ENCODE measurements around the gene HMGCS1.

HMGCS1 gene

DNA sequence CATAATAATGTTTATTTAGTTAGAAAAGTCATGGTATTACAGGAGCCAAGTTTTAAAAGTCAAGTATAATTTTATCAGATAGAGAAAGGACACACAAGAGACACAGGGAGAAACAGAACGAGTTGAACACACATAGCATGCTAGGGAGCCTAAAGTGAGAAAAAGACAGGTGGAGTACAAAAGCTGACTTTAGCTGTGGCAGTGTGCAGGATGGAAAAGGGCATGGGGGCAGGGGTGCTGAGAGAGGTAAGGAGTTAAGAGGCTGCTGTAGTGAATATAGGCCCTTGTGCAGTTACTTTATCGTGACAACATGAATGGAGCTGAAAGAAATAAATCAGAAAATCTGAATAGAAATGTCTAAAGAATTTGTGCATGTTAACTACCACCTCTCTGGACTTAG lies 18.0 kb downstream of the HMGCS1 start:
- TF ChIP-seq, protein P1, sequence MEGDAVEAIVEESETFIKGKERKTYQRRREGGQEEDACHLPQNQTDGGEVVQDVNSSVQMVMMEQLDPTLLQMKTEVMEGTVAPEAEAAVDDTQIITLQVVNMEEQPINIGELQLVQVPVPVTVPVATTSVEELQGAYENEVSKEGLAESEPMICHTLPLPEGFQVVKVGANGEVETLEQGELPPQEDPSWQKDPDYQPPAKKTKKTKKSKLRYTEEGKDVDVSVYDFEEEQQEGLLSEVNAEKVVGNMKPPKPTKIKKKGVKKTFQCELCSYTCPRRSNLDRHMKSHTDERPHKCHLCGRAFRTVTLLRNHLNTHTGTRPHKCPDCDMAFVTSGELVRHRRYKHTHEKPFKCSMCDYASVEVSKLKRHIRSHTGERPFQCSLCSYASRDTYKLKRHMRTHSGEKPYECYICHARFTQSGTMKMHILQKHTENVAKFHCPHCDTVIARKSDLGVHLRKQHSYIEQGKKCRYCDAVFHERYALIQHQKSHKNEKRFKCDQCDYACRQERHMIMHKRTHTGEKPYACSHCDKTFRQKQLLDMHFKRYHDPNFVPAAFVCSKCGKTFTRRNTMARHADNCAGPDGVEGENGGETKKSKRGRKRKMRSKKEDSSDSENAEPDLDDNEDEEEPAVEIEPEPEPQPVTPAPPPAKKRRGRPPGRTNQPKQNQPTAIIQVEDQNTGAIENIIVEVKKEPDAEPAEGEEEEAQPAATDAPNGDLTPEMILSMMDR (IDR thresholded peaks at IDR 0.05): no peak
- no peak for TF ChIP-seq ZFX (IDR thresholded peaks at IDR 0.05; ENCODE audit: borderline replicate concordance)
- no peak overlapping the region for H3K27ac ChIP-seq

DNA sequence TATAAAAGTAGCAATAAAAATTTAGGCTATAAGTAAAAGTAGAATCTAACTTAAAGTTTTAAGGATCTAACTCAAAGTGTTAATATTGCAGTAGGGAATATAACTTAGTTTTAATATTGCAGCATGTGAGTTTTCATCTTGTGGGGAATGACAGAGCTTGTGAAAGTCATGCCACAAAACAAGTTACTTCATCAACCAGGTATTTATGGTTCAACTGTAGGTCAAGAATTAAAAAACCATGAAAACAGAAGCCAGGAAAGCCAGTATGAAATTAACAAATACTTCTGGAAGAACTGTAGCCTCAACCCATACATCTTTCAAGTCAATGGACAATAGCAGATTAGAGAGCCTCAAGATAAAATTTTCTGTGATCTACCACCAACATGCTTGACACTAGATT lies 19.0 kb downstream of the HMGCS1 start:
- no peak for TF ChIP-seq ZFX (IDR thresholded peaks at IDR 0.05; ENCODE audit: borderline replicate concordance)
- TF ChIP-seq, protein P1 (IDR thresholded peaks at IDR 0.05): no peak
- H3K27ac ChIP-seq: no peak overlapping the region

DNA sequence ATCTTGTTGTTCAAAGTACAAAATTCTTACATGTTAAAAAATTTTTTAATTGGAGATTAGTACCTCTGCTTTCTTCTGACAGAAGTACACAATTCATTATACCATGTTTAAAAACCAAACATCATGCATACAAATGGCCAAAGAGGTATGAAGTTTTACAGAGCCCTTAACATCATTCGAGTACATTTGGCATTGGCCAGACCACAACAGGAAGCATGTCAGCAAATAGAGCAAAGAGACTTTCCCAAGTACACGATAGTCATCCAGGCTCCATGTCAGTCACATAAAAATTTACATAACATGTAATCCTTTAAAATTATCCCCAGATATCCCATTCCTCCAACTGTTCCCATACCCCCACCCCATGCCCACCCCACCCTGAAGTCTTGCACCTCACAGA lies 22.5 kb downstream of the HMGCS1 start:
- TF ChIP-seq ZFX (IDR thresholded peaks at IDR 0.05; ENCODE audit: borderline replicate concordance): no peak
- TF ChIP-seq, protein P1 (IDR thresholded peaks at IDR 0.05): no peak
- no peak overlapping the region for H3K27ac ChIP-seq

DNA sequence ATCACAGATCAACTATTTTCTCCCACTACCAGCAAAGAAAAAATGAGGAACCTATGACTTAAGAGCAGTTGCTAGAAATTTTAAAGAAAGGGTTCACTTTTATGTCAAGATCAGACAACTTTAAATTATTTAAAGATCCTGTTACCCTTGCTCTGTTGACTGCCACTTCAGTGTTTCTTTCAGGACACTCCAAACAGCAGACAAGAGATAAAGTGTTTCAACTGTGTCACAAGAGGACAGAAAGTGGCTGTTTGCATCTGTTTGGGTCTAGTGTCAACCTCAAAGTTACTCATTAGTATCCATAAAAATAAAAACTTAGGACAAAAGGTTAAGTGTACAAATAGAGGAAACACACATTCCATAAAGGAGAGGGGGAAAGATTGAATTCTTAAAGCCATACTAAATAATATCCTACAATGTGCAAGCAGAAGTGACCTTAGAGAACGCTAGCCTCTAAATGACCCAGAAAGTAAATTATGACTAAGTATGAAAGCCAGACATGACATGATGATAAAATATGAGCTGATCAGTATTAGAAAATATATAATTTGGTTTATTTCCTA lies 24.9 kb downstream of the HMGCS1 start:
- TF ChIP-seq, protein P1 (IDR thresholded peaks at IDR 0.05): no peak
- no peak for TF ChIP-seq ZFX (IDR thresholded peaks at IDR 0.05; ENCODE audit: borderline replicate concordance)
- H3K27ac ChIP-seq: 0 out of 2 replicates have a peak overlapping the region, but pooled peaks have one; percentile 40

DNA sequence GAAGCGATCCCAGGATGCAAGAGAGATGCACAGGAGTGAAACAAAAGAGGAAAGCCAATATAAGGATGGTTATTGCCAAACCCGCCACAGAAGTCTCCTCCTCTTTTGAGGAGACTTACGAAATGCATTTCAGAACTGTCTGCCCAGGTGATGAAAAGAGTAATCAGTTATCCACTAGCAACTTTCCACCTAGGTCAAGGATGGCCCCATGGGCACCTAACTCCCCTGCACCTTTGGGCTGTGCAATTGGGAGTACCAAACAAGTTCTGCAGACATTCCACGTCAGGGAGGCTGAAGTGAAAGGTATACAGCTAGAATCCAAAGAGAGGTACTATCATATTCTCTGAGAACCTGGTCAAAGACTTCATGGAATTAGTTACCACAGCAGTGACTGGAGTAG lies 25.7 kb downstream of the HMGCS1 start:
- H3K27ac ChIP-seq: peak overlapping the region; percentile 40
- TF ChIP-seq ZFX (IDR thresholded peaks at IDR 0.05; ENCODE audit: borderline replicate concordance): no peak
- TF ChIP-seq, protein P1 (IDR thresholded peaks at IDR 0.05): no peak

DNA sequence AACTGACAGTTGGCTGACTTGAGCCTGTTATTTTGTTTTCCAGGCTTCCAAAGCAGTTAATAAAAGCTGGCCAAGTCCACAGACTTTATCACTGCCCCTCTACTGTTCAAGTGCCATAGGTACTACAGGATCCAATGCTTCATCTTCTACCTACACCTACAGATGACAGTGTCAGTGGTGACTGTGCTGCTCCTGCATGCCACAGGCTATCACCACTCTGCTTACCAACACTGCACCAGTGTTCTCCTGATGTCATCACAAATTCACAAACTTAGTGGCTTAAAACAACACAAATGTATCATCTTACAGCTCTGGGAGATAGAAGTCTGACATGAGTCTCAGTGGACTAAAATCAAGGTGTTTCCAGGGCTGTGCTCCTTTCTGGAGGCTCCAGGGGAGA lies 26.6 kb downstream of the HMGCS1 start:
- TF ChIP-seq, protein P1 (IDR thresholded peaks at IDR 0.05): no peak
- TF ChIP-seq ZFX (IDR thresholded peaks at IDR 0.05; ENCODE audit: borderline replicate concordance): no peak
- peak overlapping the region; percentile 40 for H3K27ac ChIP-seq

DNA sequence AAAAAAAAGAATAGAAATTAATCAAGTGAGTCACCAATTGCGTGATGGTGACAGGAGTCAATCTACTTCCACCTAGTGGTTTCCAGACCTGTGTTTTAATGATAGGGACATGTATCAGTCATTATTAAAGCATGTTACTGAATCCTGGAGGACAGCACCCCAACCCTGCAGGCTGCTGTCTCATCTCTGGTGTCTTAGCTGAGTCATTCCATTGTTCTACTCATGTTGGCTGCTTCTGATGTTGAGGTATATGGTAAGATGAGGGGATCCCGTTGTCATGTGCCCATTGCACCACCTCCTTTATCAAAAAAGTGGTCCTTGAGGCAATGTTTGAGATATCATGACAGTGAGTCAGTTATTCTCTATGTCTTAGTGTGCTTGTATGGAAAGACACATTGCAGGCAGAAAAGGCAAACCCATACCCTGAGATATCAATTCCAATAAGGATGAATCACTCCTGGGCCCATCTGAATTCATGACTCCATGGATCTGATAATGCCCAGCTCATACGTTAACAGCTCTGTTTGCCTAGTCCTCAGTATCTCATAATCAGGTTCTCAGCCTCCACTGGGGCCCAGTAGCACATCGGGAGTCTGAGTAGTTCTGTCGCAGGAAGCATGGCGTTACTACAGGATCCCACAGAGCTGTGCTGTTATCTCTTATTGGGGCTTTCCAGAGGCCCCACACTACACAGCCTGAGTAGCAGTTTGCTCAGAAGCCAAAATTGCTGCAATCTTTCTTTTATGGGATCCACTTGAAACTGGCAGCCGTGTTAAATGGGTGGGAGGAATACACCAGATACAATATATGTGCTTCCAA lies 31.2 kb downstream of the HMGCS1 start:
- TF ChIP-seq ZFX (IDR thresholded peaks at IDR 0.05; ENCODE audit: borderline replicate concordance): no peak
- TF ChIP-seq, protein P1 (IDR thresholded peaks at IDR 0.05): no peak
- H3K27ac ChIP-seq: no peak overlapping the region

Data from 22Rv1 (cell line).